A549 (cell line): ENCODE results near the gene STX16. TPM values are rescaled to one million over a fixed set of nuclear protein-coding genes. Genes with fewer than 3 reads are reported as not detected.

Experiments used
- ATAC-seq, 2 experiments: fragments of 200-7000 bp in 1 of 2; fragments of >200 bp in 1 of 2; cut with Nextera tagmentation in 1 of 2; cut with Tn5 transposase in 1 of 2; 3 replicates each; pipeline versions ENCODE4 v1.8.0 to v1.9.1; 2018 to 2020; ENCODE audit warnings: mild to moderate bottlenecking in 1 of 2, moderate library complexity in 1 of 2
- CTCF ChIA-PET: fragments of 300-600 bp; sonication (Branson Sonifier 250); formaldehyde crosslinking; extraction: SDS; loops from one replicate; lab custom pipeline; 2021; ENCODE audit warnings: antibody characterized with exemption, inconsistent platforms; lab: Yijun Ruan, JAX
- POLR2A ChIA-PET: fragments of 350-600 bp; formaldehyde crosslinking; extraction: SDS; loops from one replicate; lab custom pipeline; 2021; ENCODE audit warnings: antibody characterized with exemption, inconsistent platforms; lab: Yijun Ruan, JAX
- DNase-seq, 2 experiments: peaks; one replicate each; pipeline versions ENCODE4 v3.0.0 to v3.0.0-alpha.2; 2011 to 2016; ENCODE audit warnings: low read depth in 1 of 2, low spot score in 1 of 2
- FAIRE-seq: peaks from 2 replicates; lab custom pipeline; 2011; peaks lifted over from hg19 to GRCh38; lab: Jason Lieb, UNC
- H3K27ac ChIP-seq, 2 experiments: fragments of >200 bp; sonication (Bioruptor Twin); formaldehyde crosslinking; 3 replicates each; pipeline ENCODE4 v1.5.1; 2016 to 2017
- H3K4me1 ChIP-seq: fragments of >200 bp; sonication (Bioruptor Twin); formaldehyde crosslinking; 3 replicates; pipeline ENCODE4 v1.6.1; 2016
- H3K4me2 ChIP-seq: fragments of >200 bp; sonication (Bioruptor Twin); formaldehyde crosslinking; 3 replicates; pipeline ENCODE4 v1.6.1; 2016
- H3K4me3 ChIP-seq: fragments of >200 bp; sonication (Bioruptor Twin); formaldehyde crosslinking; 3 replicates; pipeline ENCODE4 v1.5.1; 2016
- H3K9me3 ChIP-seq: fragments of >200 bp; sonication (Bioruptor Twin); formaldehyde crosslinking; 3 replicates; pipeline ENCODE4 v1.6.1; 2016
- BHLHE40 ChIP-seq: IDR thresholded peaks from 2 replicates; pipeline ENCODE4 v1.6.1; 2012; ENCODE audit warnings: low read depth, low read length, inconsistent platforms
- CBX2 ChIP-seq: fragments of 200-600 bp; sonication (generic); IDR thresholded peaks from 2 replicates; pipeline ENCODE4 v1.6.1; 2016; ENCODE audit warnings: low read depth, mild to moderate bottlenecking, borderline replicate concordance
- CEBPB ChIP-seq, 2 experiments: fragments of >200 bp in 1 of 2; sonication (Bioruptor Twin) in 1 of 2; formaldehyde crosslinking in 1 of 2; IDR thresholded peaks; 2 replicates each; pipeline ENCODE4 v1.6.1; 2012 to 2016
- CHD4 ChIP-seq: fragments of 200-600 bp; sonication (generic); IDR thresholded peaks from 2 replicates; pipeline ENCODE4 v1.6.1; 2016; ENCODE audit warnings: antibody characterized with exemption, mild to moderate bottlenecking, borderline replicate concordance
- CTCF ChIP-seq: fragments of >200 bp; sonication (Bioruptor Twin); formaldehyde crosslinking; IDR thresholded peaks from 3 replicates; pipeline ENCODE4 v1.5.1; 2016
- EHF ChIP-seq: fragments of 250-450 bp; sonication (Bioruptor Pico); IDR thresholded peaks from 2 replicates; pipeline ENCODE4 v1.5.0; 2020; ENCODE audit warnings: mild to moderate bottlenecking
- ESRRA ChIP-seq: fragments of 150-350 bp; IDR thresholded peaks from 2 replicates; pipeline ENCODE4 v1.6.1; 2014; ENCODE audit warnings: mild to moderate bottlenecking, low read length, borderline replicate concordance
- FOSB ChIP-seq: fragments of 250-450 bp; sonication (Bioruptor Pico); IDR thresholded peaks from 2 replicates; pipeline ENCODE4 v1.5.0; 2020; ENCODE audit warnings: mild to moderate bottlenecking, moderate library complexity
- GATA3 ChIP-seq: IDR thresholded peaks from 2 replicates; pipeline ENCODE4 v1.6.1; 2012; ENCODE audit warnings: borderline replicate concordance
- HEYL ChIP-seq: fragments of 250-450 bp; sonication (Bioruptor Pico); IDR thresholded peaks from 2 replicates; pipeline ENCODE4 v1.8.0; 2021; ENCODE audit warnings: mild to moderate bottlenecking, moderate library complexity
- JUN ChIP-seq, 2 experiments: fragments of >200 bp; sonication (Bioruptor Twin); formaldehyde crosslinking; IDR thresholded peaks; 2 replicates in 1 of 2; 3 replicates in 1 of 2; pipeline ENCODE4 v1.6.1; 2016 to 2017
- JUNB ChIP-seq: fragments of >200 bp; sonication (Bioruptor Twin); formaldehyde crosslinking; IDR thresholded peaks from 2 replicates; pipeline ENCODE4 v1.6.1; 2016
- KDM1A ChIP-seq: fragments of 200-600 bp; sonication (generic); IDR thresholded peaks from 2 replicates; pipeline ENCODE4 v1.6.1; 2016; ENCODE audit warnings: low read depth, mild to moderate bottlenecking
- MAFK ChIP-seq: fragments of 450-650 bp; IDR thresholded peaks from 2 replicates; pipeline ENCODE4 v1.6.1; 2014; ENCODE audit not compliant: partially characterized antibody
- MAX ChIP-seq: IDR thresholded peaks from 2 replicates; pipeline ENCODE4 v1.6.1; 2012
- MYC ChIP-seq: IDR thresholded peaks from 2 replicates; pipeline ENCODE4 v1.6.1; 2012; ENCODE audit warnings: mild to moderate bottlenecking, inconsistent platforms, low read length, improper control_type of control experiment, borderline replicate concordance
- NFE2L2 ChIP-seq: fragments of 150-350 bp; conservative IDR thresholded peaks from 2 replicates; pipeline ENCODE4 v1.6.1; 2014; ENCODE audit warnings: low read length
- NPAS2 ChIP-seq: fragments of 250-450 bp; sonication (Bioruptor Pico); IDR thresholded peaks from 2 replicates; pipeline ENCODE4 v1.8.0; 2022; ENCODE audit warnings: mild to moderate bottlenecking, moderate library complexity, borderline replicate concordance
- NR3C1 ChIP-seq: fragments of >200 bp; sonication (Bioruptor Twin); formaldehyde crosslinking; IDR thresholded peaks from 3 replicates; pipeline ENCODE4 v1.6.1; 2017
- POLR2AphosphoS2 ChIP-seq: conservative IDR thresholded peaks from 2 replicates; pipeline ENCODE4 v1.6.1; 2012; ENCODE audit warnings: low read length, improper control_type of control experiment, inconsistent platforms
- RAD21 ChIP-seq, 2 experiments: fragments of >200 bp in 1 of 2; sonication (Bioruptor Twin) in 1 of 2; formaldehyde crosslinking in 1 of 2; IDR thresholded peaks in 1 of 2; conservative IDR thresholded peaks in 1 of 2; 2 replicates in 1 of 2; 3 replicates in 1 of 2; pipeline ENCODE4 v1.6.1; 2012 to 2018; ENCODE audit warnings: inconsistent platforms in 1 of 2
- SMC3 ChIP-seq: fragments of >200 bp; sonication (Bioruptor Twin); formaldehyde crosslinking; IDR thresholded peaks from 3 replicates; pipeline ENCODE4 v1.6.1; 2018; ENCODE audit warnings: inconsistent platforms
- SREBF2 ChIP-seq: fragments of 450-650 bp; IDR thresholded peaks from 2 replicates; pipeline ENCODE4 v1.6.1; 2014; ENCODE audit warnings: mild to moderate bottlenecking, moderate library complexity
- TP53 ChIP-seq: fragments of 250-450 bp; sonication (Bioruptor Pico); IDR thresholded peaks from 2 replicates; pipeline ENCODE4 v1.5.0; 2021; ENCODE audit warnings: mild to moderate bottlenecking, moderate library complexity
- USF2 ChIP-seq: fragments of 450-650 bp; IDR thresholded peaks from 2 replicates; pipeline ENCODE4 v1.6.1; 2014; ENCODE audit warnings: antibody characterized with exemption
- ZFP36 ChIP-seq: fragments of 450-650 bp; IDR thresholded peaks from 2 replicates; pipeline ENCODE4 v1.6.1; 2014; ENCODE audit warnings: borderline replicate concordance; ENCODE audit not compliant: partially characterized antibody
- ZNF302 ChIP-seq: fragments of 250-450 bp; sonication (Bioruptor Pico); IDR thresholded peaks from 2 replicates; pipeline ENCODE4 v1.9.0; 2021; ENCODE audit warnings: inconsistent platforms, mild to moderate bottlenecking, moderate library complexity
- WGBS: methylation state at CpG from one replicate; pipeline ENCODE4 v1.1.6; 2017; ENCODE audit errors: missing lambda C conversion rate; 5-methylcytosine and 5-hydroxymethylcytosine counted together
- polyA plus RNA-seq, 4 experiments: library from polyadenylated mRNA; depleted of rRNA in 3 of 4; stranded (reverse); fragments of >200 nt; fragmentation: RNase III in 1 of 4; extraction: RNeasy Plus Mini Kit Qiagen cat#74134 plus additional on column Dnase treatment in 1 of 4; gene quantifications; 2 replicates in 3 of 4; 3 replicates in 1 of 4; pipeline ENCODE4 v1.2.3, GENCODE V29; 2011 to 2017

The STX16 gene
- polyA plus RNA-seq, 2 of the 4 experiments (the other 2 are of a cell fraction) = 68.5 to 71.6 TPM

- TF ChIP-seq USF2 (no peak), MYC (no peak), BHLHE40 (no peak), MAFK (no peak), CBX2 (no peak)
Observed at GRCh38 chr20:58712806-58713731, 62.0 kb downstream of the STX16 start (continued).

GRCh38 chr20:58713801-58714339 lies 62.8 kb downstream of the STX16 start:
- H3K27ac ChIP-seq = no peak overlapping the region
- H3K4me3 ChIP-seq = no peak overlapping the region
- no peaks in the 10 kb centered on the region for H3K9me3 ChIP-seq
- DNase-seq (no peak), FAIRE-seq (no peak), ATAC-seq (no peak)
- ChIA-PET CTCF (interaction anchor here (1.0 to 1.3 kb wide), 3 partner anchors 9 to 125 kb away, joined by 3 to 4 read pairs (median 4); no protein-coding TSS in a partner anchor), POLR2A (no interaction called here)
- TF ChIP-seq NPAS2 (CRISPR knock-in tag) (no peak), ZNF302 (CRISPR knock-in tag) (no peak), CTCF (no peak), RAD21 (conservative IDR thresholded peaks at IDR 0.05 in 1 of 2, IDR thresholded peaks at IDR 0.05 in 1 of 2) (no peak), SREBF2 (no peak), POLR2AphosphoS2 (no peak), MAX (no peak), NR3C1 (no peak), GATA3 (no peak), NFE2L2 (no peak), JUN (IDR thresholded peaks at IDR 0.05) (no peak), CEBPB (IDR thresholded peaks at IDR 0.05) (no peak), EHF (CRISPR knock-in tag) (no peak)
- H3K4me2 ChIP-seq = no peak overlapping the region
- WGBS = 95% methylated on average over 24 of the region's 24 CpGs
- H3K4me1 ChIP-seq = no peaks in the 10 kb centered on the region

- ChIA-PET POLR2A (no interaction called here), CTCF (interaction anchor here (1.0 to 1.3 kb wide), 3 partner anchors 9 to 125 kb away, joined by 3 to 4 read pairs (median 4); no protein-coding TSS in a partner anchor)
- WGBS = 96% methylated on average over 15 of the region's 16 CpGs
Observed at GRCh38 chr20:58714340-58714922, 63.3 kb downstream of the STX16 start.

More at GRCh38 chr20:58714340-58714922, 63.3 kb downstream of the STX16 start:
- ATAC-seq = peak in 1 of 2 experiments; percentile 9; a peak in 1 of 6 replicates
- H3K4me1 ChIP-seq = no peaks in the 10 kb centered on the region
- H3K9me3 ChIP-seq = no peaks in the 10 kb centered on the region
- FAIRE-seq = no peak
- H3K27ac ChIP-seq = no peak overlapping the region
- H3K4me2 ChIP-seq = no peak overlapping the region
- H3K4me3 ChIP-seq = no peak overlapping the region
- TF ChIP-seq ZNF302 (CRISPR knock-in tag) = no peak
- TF ChIP-seq ZFP36 = no peak
- no peak for TF ChIP-seq TP53 (CRISPR knock-in tag)
- no peak for TF ChIP-seq NFE2L2
- no peak for TF ChIP-seq FOSB
- TF ChIP-seq KDM1A = no peak
- TF ChIP-seq SMC3 = no peak
- TF ChIP-seq ESRRA = no peak
- no peak for TF ChIP-seq JUNB
- no peak for TF ChIP-seq HEYL (CRISPR knock-in tag)
- TF ChIP-seq POLR2AphosphoS2 = no peak
- TF ChIP-seq CHD4 = no peak
- TF ChIP-seq GATA3 = no peak
- no peak for DNase-seq
